SU-DHL-6 (cell line): Measurements from ENCODE around the gene FARS2.

Source experiments
- CTCF ChIP-seq: fragments of 200-600 bp; sonication (generic); IDR thresholded peaks from one replicate; pipeline ENCODE4 v1.5.1; 2017; ENCODE audit warnings: antibody characterized with exemption, mild to moderate bottlenecking, low read length, moderate library complexity; ENCODE audit not compliant: insufficient read depth, poor library complexity, severe bottlenecking
- EZH2phosphoT487 ChIP-seq: fragments of 200-600 bp; sonication (generic), shearing (Covaris generic); conservative IDR thresholded peaks from 2 replicates; pipeline ENCODE4 v1.6.1; 2018; ENCODE audit warnings: mild to moderate bottlenecking, antibody characterized with exemption, low read length, moderate library complexity, mixed read lengths

GRCh38 chr6:5328800-5329199 lies 67.5 kb downstream of the FARS2 start:
- TF ChIP-seq CTCF (no peak), EZH2phosphoT487 (no peak)
